GM10847 (cell line): ENCODE measurements around the gene ASIC5.

ENCODE experiments used
- POLR2A ChIP-seq: IDR thresholded peaks from 2 replicates; pipeline ENCODE4 v1.6.1; 2011; ENCODE audit not compliant: insufficient read length; ENCODE audit errors: extremely low read depth

Gene ASIC5

DNA sequence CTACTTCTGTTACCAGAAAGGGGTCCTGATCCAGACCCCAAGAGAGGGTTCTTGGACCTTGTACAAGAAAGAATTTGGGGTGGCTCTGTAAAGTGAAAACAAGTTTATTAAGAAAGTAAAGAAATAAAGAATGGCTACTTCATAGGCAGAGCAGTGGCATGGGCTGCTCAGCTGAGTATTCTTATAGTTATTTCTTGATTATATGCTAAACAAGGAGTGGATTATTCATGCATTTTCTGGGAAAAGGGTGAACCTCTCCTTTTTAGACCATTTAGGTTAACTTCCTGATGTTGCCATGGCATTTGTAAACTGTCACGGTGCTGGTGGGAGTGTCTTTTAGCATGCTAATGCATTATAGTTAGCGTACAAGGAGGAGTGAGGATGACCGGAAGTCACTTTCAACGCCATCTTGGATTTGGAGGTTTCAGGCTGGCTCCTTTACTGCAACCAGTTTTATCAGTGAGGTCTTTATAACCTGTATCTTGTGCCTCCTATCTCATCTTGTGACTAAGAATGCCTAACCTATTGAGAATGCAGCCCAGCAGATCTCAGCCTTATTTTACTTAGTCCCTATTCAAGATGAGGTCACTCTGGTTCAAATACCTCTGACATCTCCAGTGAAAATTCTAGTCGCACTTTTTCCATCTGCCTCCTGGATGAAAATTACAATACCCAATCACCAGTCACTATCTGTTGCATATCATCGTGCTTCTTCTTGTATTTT, 21.9 kb upstream of the ASIC5 start:
- no peak for TF ChIP-seq POLR2A

DNA sequence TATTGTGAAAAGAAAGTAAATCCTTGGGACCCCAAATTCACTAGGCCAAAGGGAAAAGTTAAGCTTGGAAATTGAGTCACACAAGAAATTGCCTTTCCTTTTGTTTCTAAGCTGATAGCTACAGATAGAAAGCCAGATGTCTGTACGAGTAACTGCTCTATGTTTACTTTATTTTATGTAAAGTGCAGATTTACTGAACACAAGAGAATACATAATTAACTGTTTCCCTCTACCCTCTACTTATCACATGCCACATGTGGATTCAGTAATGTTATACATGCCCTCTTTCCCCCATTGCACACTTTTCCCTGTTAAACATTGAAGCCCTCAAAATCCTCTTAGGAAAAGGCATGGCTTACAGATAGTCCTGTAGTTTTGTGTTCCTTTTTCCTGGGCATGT, 21.0 kb upstream of the ASIC5 start:
- no peak for TF ChIP-seq POLR2A

DNA sequence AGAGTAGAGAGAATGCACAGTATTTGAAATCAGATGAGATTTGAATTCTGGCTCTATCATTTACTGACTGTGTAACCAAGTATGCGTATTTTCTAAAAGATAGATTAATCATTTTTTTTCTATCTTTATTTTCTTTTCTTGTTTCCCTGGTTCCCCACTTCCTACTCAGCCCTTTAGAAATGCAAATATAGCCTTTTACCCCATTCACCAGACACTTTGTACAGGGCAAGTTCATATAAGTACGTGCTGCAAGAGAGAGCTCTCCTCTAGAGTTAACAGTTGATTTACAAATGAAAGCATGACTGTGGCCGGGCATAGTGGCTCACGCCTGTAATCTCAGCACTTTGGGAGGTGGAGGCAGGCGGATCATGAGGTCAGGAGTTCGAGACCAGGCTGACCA, 19.6 kb upstream of the ASIC5 start:
- no peak for TF ChIP-seq POLR2A

DNA sequence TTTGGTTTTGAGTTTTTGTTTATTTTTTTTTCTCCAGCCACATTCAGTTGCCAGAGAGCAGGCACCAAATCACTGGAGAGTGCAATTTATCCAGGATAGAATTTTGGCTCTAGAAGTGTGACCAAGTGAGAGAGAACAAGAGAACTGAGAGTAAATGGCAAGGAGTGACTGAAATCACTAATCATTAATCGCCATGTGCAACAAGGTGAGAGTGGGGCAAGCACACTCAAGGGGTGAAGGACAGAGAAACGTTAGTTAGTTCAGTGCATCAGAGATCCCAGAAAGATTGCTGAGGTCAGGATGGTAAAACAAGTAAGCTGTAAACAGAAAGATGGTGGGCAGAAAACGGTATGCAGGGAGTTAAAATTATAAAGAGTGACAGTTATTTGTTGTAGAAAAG, 17.8 kb upstream of the ASIC5 start:
- TF ChIP-seq POLR2A: no peak

DNA sequence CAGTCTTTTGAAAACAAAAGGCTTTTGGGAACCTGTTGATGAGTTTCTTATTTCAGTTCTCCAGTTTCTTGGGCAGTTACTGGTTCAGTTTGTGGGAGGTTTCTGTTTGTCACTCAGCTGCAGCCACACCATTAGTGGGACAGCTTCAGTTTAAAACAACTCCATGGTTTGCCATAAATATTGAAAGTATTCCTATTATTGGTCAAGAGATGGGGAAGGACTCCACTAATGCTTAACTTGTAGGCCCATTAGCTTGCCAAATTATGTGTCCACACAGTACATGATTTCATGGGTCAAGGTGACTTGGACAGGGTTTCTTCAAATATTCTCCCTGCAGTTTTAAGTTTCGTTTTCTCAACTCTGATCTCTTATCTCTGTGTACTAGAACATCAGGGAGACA, 15.5 kb upstream of the ASIC5 start:
- TF ChIP-seq POLR2A: no peak

DNA sequence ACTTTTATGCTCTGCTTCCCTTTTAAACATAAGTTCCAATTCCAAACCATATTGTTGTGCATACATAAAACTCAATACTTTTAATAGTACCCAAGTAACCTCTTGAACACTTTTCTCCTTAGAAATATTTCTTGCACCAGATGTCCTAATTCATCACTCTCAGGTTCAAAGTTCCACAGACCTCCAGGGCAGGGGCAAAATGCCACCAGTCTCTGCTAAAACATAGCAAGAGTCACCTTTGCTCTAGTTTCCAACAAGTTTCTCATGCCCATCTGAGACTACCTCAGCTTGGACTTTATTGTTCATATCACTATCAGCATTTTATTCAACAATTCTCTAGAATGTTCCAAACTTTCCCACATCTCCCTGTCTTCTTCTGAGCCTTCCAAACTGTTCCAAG, 13.7 kb upstream of the ASIC5 start:
- TF ChIP-seq POLR2A: no peak

DNA sequence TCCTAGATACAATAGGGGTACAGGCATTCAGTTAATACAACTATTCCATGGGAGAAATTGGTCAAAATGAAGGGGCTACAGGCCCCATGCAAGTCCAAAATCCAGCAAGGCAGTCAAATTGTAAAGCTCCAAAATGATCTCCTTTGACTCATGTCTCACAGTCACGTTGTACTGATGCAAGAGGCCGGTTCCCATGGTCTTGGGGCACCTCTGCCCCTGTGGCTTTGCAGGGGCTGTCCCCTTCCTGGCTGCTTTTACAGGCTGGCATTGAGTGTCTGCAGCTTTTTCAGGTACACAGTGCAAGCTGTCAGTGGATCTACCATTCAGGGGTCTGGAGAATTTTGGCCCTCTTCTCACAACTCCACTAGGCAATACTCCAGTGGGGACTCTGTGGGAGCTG, 12.5 kb upstream of the ASIC5 start:
- no peak for TF ChIP-seq POLR2A

DNA sequence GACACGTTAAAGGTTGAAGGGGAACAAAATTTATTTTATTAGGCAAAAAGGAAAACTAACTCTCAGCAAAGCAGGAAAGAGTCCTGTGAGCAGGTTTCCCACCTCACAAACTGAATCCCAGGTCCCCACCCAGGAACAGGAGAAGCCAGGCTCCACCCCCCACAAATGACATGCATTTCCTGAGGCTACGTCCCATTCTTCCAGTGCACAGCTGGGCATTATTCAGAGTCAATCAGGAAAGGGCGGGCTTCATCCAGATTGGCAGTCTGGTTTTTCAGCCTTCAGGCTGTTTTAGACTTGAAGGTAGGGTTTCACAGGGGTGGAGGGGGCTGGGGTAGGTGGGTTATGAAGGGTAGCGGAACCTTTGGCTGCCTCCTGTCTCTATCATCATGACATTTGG, 11.9 kb upstream of the ASIC5 start:
- no peak for TF ChIP-seq POLR2A

DNA sequence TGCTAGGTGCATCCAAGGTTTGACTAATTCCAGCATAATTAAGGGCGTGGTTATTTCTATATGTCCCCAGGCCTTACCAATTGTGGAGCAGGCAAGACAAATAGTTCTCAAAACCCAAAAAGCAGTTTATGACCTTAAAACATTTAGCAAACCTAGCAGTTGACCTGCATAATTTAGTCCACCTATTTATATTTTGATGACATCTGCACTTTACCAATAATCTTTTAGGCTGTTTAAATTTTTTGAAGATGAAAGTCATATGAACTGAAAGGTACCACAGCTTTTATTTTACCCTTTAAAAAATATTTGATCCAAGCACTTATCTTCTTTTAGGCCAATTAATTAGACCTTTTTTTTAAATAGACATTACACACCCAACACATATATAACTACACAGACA, 9.8 kb upstream of the ASIC5 start:
- TF ChIP-seq POLR2A: no peak

DNA sequence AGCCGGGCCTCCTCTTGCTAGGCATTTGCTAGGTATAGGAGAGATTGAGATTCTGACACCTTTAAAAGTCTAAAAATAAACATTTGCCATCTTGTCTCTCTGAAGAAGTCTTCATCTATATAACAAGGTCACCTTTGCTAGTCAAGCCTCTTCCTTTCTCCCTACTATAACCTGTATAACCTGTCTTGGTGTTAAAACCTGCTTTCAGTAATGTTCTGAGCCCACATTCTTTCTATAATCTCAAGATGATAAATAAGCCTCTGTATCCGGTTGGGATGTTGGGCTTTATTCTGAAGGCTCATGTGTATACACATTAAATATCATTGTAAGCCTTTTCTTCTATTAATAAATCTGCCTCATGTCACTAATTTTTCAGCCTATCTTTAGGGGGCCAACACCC, 10.2 kb downstream of the ASIC5 start:
- no peak for TF ChIP-seq POLR2A

DNA sequence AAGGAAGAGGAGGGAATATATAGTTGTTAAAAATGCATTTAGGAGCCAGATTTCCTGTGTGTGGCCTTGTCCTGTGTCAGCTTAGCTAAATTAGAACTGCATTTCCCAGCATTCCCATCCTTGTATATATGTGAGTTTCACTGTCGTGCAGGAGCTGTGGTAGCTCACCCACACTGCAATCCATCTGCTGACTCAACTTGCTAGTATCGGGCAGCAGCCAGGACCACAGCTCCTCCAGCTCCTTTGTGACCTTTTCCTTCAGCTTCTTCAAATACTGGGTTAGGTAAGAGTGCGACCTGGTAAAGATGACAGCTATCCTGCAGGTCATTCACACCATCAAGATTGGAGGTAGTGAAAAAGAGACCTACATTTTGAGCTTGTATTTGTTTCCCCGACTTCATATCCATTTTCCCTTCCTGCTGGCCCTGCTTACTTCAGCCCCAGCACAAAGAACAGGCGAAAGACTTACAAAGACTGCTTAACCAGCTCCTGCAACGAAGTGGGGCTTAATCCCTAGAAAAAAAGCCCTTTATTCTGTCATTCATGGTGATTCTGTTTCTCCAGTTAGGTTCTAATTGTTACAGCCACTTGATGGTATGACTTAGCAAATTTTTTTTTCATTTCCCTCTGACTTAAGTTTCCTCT, 11.4 kb downstream of the ASIC5 start:
- no peak for TF ChIP-seq POLR2A

DNA sequence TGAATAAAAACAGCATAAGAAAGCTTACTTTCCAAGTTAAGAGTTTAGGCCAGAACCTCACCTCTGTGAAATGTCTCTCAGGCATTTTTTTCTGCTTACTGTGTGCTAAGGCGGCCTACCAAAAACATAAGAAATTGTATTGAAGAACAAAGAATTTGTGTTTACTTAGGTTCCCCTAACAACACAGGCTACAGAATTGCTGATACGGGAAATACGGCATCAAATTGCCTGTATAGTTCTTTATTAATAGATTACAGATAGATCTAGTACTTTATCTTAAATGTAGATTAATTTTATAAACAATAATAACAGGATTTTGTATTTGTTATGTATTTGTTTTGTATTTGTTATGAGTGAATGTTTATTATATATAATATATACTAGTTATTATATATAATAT, 12.9 kb downstream of the ASIC5 start:
- TF ChIP-seq POLR2A: no peak

DNA sequence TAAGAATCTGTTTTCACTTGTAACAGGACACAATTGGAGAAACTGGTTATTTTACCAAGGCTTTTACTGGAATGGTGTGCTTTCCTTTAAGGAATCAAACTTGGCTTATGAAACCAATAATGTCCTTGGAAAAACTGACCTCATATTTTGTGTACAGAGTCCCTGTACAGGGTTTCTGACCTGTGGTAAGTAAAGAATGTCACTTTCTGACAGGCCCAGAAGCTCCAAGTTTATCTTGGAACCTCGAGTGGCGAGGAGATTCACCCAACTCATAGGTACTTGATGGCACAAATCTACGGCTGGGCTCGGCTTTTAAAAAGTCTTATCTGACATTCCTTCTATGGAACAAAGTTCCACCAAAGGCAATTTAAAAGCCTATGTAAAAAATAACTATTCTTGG, 17.0 kb downstream of the ASIC5 start:
- TF ChIP-seq POLR2A: no peak

DNA sequence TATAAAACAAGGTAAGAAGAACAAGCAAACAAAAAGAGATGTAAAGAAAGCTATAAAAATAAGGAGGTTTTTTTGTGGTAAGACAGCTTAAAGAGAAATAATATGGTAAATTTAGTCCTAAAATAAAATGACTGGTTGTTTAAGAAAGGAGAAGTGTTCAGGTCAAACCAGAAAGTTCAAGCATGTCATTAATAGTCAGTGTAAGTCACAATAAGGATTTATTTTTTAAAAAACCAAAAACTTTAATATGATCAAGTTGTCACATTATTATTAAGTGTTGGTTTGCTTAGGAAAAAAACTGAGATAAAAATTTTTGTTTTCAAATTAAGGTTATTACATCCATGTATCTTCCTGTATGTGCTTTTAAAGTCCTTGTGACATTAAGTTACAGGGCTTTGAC, 19.1 kb downstream of the ASIC5 start:
- no peak for TF ChIP-seq POLR2A

DNA sequence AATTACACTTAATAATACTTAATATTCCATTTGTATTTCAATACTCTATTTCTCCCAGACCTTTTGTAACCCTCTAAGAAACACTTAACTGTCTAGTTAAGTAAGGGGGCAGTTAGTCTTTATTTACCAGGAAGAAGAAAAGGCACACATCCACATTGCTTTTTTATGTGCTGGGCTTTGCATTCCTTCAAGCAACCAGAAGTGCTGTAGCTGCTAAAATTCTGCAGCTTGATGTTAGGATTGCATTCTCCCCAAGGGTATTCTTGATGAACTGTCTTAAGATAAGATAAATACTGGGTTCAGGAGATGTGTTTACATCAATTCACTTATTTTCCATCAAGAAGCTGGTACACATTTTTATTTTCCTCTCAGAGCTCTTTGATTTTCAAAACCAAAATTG, 24.0 kb downstream of the ASIC5 start:
- TF ChIP-seq POLR2A: no peak

DNA sequence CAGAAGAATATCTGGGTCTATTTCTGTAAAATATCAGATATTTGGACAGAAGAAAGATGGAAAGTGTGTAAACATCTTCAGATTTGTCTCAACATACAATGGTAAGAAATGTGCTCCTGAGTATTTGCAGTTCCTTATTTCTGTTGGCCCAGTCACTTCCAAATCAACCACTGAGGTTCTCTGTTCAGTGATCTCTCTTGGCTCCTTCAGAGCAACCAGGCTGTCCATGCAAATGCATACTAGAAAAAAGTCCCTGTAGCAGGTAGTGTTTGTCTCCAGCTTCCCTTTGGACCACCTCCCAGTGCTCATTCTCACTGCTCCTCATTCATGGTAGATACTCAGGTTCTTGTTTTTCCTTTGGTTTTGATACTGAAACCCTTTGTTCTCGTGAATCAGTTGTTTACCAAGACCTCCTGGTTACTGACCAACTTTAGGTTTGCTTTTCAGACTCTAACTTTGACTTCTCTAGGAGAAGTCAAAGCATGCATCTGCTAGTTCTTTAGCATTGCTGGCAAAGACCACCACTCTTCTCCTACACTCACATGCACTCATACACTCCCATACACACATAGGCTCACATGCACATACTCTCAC, 28.8 kb downstream of the ASIC5 start:
- TF ChIP-seq POLR2A: no peak

DNA sequence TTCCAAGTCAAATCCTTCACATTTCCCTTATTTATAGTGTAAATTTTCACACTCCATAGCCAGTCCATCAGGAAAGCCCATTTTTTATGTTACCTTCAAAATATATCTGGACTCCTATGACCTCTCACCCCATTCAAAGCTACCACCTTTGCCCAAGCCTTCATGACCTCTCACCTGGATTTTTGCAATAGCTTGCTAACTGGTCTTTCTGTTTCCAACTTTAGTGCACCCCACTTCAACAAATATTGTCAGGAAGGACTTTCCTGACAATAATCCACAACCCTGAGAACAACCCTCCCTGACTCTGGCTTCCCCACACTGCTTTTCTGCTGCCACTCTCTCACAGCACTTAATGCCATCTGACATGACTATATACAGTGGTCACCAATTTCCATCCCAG, 33.4 kb downstream of the ASIC5 start:
- no peak for TF ChIP-seq POLR2A
